K562 (cell line): ENCODE data around the gene SQOR. TPM values are rescaled to one million over a fixed set of nuclear protein-coding genes. Genes with fewer than 3 reads are reported as not detected.

ENCODE experiments used
- CCNT2 ChIP-seq: IDR thresholded peaks from 2 replicates; pipeline ENCODE4 v1.6.1; 2011; ENCODE audit warnings: borderline replicate concordance, low read depth, mild to moderate bottlenecking, moderate library complexity, mixed read lengths, low read length; ENCODE audit not compliant: insufficient read length; ENCODE audit errors: extremely low read depth
- CEBPG ChIP-seq, 3 experiments: fragments of 200-800 bp in 1 of 3; sonication (Bioruptor generic) in 1 of 3; sonication (generic) in 1 of 3; formaldehyde crosslinking in 1 of 3; IDR thresholded peaks in 2 of 3; conservative IDR thresholded peaks in 1 of 3; 2 replicates each; pipeline versions ENCODE4 v1.6.1 to v1.8.0; 2016 to 2022; ENCODE audit warnings: missing compliant biosample characterization in 2 of 3, missing genetic modification characterization in 2 of 3, mild to moderate bottlenecking in 1 of 3, missing genetic modification reagents in 1 of 3
- FOS ChIP-seq: IDR thresholded peaks from 3 replicates; pipeline ENCODE4 v1.6.1; 2011; ENCODE audit not compliant: insufficient read length; ENCODE audit errors: extremely low read depth
- HDAC1 ChIP-seq, 2 experiments: fragments of 450-650 bp; IDR thresholded peaks; 2 replicates each; pipeline ENCODE4 v1.6.1; 2016 to 2017; ENCODE audit warnings: inconsistent platforms in 1 of 2, mild to moderate bottlenecking in 1 of 2, moderate library complexity in 1 of 2
- NCOR1 ChIP-seq: fragments of 450-650 bp; IDR thresholded peaks from 2 replicates; pipeline ENCODE4 v1.6.1; 2016; ENCODE audit warnings: mild to moderate bottlenecking, moderate library complexity
- POLR2AphosphoS5 ChIP-seq: IDR thresholded peaks from 2 replicates; pipeline ENCODE4 v1.6.1; 2011; ENCODE audit warnings: mild to moderate bottlenecking, low read depth, low read length, moderate library complexity; ENCODE audit not compliant: control insufficient read depth, insufficient read depth
- RAD21 ChIP-seq, 2 experiments: fragments of 250-450 bp in 1 of 2; fragments of 450-650 bp in 1 of 2; sonication (Bioruptor Pico) in 1 of 2; formaldehyde crosslinking in 1 of 2; IDR thresholded peaks in 1 of 2; conservative IDR thresholded peaks in 1 of 2; 2 replicates each; pipeline versions ENCODE4 v1.4.0 to v1.8.0; 2020 to 2022; ENCODE audit warnings: mild to moderate bottlenecking in 2 of 2, moderate library complexity in 1 of 2
- RBM14 ChIP-seq: fragments of 200-400 bp; formaldehyde crosslinking; IDR thresholded peaks from 2 replicates; pipeline ENCODE4 v1.6.1; 2018; ENCODE audit warnings: low read depth, mild to moderate bottlenecking, low read length, moderate library complexity, borderline replicate concordance; ENCODE audit not compliant: insufficient read depth
- RNF219 ChIP-seq: fragments of 250-450 bp; sonication (Bioruptor Pico); IDR thresholded peaks from 2 replicates; pipeline ENCODE4 v1.5.0; 2022; ENCODE audit warnings: mild to moderate bottlenecking
- U2AF1 ChIP-seq: fragments of 200-400 bp; formaldehyde crosslinking; optimal IDR thresholded peaks from 2 replicates; pipeline ENCODE3; 2017; ENCODE audit warnings: mild to moderate bottlenecking, low read depth, low read length, moderate library complexity
- VEZF1 ChIP-seq: fragments of 200-800 bp; sonication (Bioruptor generic); IDR thresholded peaks from 2 replicates; pipeline ENCODE4 v1.6.1; 2017; ENCODE audit warnings: missing genetic modification characterization, missing compliant biosample characterization
- ZBTB11 ChIP-seq, 3 experiments: fragments of 200-800 bp in 1 of 3; fragments of 250-450 bp in 1 of 3; fragments of 450-650 bp in 1 of 3; sonication (Bioruptor Pico) in 1 of 3; sonication (Bioruptor generic) in 1 of 3; formaldehyde crosslinking in 1 of 3; IDR thresholded peaks; 2 replicates each; pipeline versions ENCODE4 v1.6.1 to v1.8.0; 2016 to 2022; ENCODE audit warnings: mild to moderate bottlenecking in 2 of 3, missing genetic modification characterization in 2 of 3, missing compliant biosample characterization in 1 of 3, moderate library complexity in 1 of 3
- ZC3H8 ChIP-seq: fragments of 450-650 bp; IDR thresholded peaks from 2 replicates; pipeline ENCODE4 v1.6.1; 2017
- ZNF253 ChIP-seq: fragments of 250-450 bp; sonication (Bioruptor Pico); conservative IDR thresholded peaks from 2 replicates; pipeline ENCODE4 v1.6.1; 2021; ENCODE audit warnings: mild to moderate bottlenecking
- ZNF512 ChIP-seq: IDR thresholded peaks from 2 replicates; pipeline ENCODE4 v1.6.1; 2016; ENCODE audit warnings: missing genetic modification characterization, missing compliant biosample characterization
- ZSCAN32 ChIP-seq: fragments of 450-650 bp; formaldehyde crosslinking; IDR thresholded peaks from 2 replicates; pipeline ENCODE4 v1.4.0; 2020; ENCODE audit warnings: mild to moderate bottlenecking, moderate library complexity
- polyA plus RNA-seq, 8 experiments: library from polyadenylated mRNA; depleted of rRNA in 4 of 8; stranded (reverse) in 5 of 8; unstranded in 3 of 8; fragments of >200 nt; fragmentation: Nextera tagmentation in 2 of 8; fragmentation: Illumina TruSeq in 1 of 8; extraction: Ambion mirVana in 2 of 8; extraction: Trizol in 1 of 8; gene quantifications; 2 replicates each; pipeline versions ENCODE4 v1.2.1 to v1.2.3, GENCODE V29; 2011 to 2014; ENCODE audit warnings: inconsistent platforms in 1 of 8, missing spikeins in 1 of 8
- total RNA-seq, 7 experiments: library from RNA; depleted of rRNA in 6 of 7; stranded (reverse); fragments of >200 nt in 6 of 7; fragmentation: Illumina TruSeq in 2 of 7; extraction: Trizol in 2 of 7; gene quantifications; 2 replicates each; pipeline versions ENCODE4 v1.2.1 to v1.2.3, GENCODE V29; 2011 to 2021; ENCODE audit warnings: low replicate concordance in 1 of 7

The SQOR gene
- total and polyA plus RNA-seq, 9 of the 15 experiments (the other 6 are each of a cell fraction or from before 2014, with no cell fraction given), result 0.32 to 1.6 (median 1.1) TPM

- TF ChIP-seq RBM14 (no peak), ZBTB11 (CRISPR knock-in tag; IDR thresholded peaks at IDR 0.05) (peak; percentile 93 to 99 (median 97); a peak in 5 of 6 replicates), ZNF512 (tag) (no peak), POLR2AphosphoS5 (peak; percentile 78), CCNT2 (no peak), HDAC1 (IDR thresholded peaks at IDR 0.05) (peak in 1 of 2 experiments; percentile 83; a peak in 2 of 4 replicates), U2AF1 (no peak), RNF219 (no peak), ZSCAN32 (no peak), RAD21 (CRISPR knock-in tag; conservative IDR thresholded peaks at IDR 0.05 in 1 of 2, IDR thresholded peaks at IDR 0.05 in 1 of 2) (no peak), CEBPG (CRISPR knock-in tag; IDR thresholded peaks at IDR 0.05) (no peak; the same call in 1 of the 2 replicates), CEBPG (tag; conservative IDR thresholded peaks at IDR 0.05 in 1 of 2, IDR thresholded peaks at IDR 0.05 in 1 of 2) (0 out of 4 replicates have a peak, but pooled peaks have one; percentile 10 to 18), FOS (no peak), ZNF253 (CRISPR knock-in tag) (no peak), NCOR1 (peak; percentile 28), VEZF1 (CRISPR knock-in tag) (peak; percentile 80), ZC3H8 (0 out of 2 replicates have a peak, but pooled peaks have one; percentile 74)
Observed at GRCh38 chr15:45587095-45587862, 47.5 kb upstream of the SQOR start, which contains the start of gene BLOC1S6 (continued).
